GM21723 (cell line): ENCODE results near the gene TOMT.
"Not testable (repeated sequence)": the region's sequence is repeated elsewhere in the genome, so short reads cannot be mapped to it uniquely, and the experiment has no call there.

Experiments
- ATAC-seq: cut with Tn5 transposase; IDR thresholded peaks from one replicate; pipeline ENCODE4 v1.9.1; 2021; ENCODE audit warnings: mild to moderate bottlenecking, moderate library complexity; ENCODE audit not compliant: unreplicated experiment

TOMT gene

GRCh38 chr11:72123117-72123653, 17.5 kb downstream of the TOMT start:
- ATAC-seq, result no peak

- no peak for ATAC-seq
These were observed 18.3 kb downstream of the TOMT start for GRCh38 chr11:72124046-72124445.

GRCh38 chr11:72125956-72126355, 20.2 kb downstream of the TOMT start:
- no peak for ATAC-seq

GRCh38 chr11:72127923-72128322, 22.2 kb downstream of the TOMT start:
- no peak for ATAC-seq

- ATAC-seq, result no peak
These were observed 23.7 kb downstream of the TOMT start for GRCh38 chr11:72129381-72129780.

- no peak for ATAC-seq
These were observed 26.9 kb downstream of the TOMT start for GRCh38 chr11:72132646-72133045.

GRCh38 chr11:72135473-72135872, 29.7 kb downstream of the TOMT start, which contains the start of gene FOLR3:
FOLR3 (plus strand) TSS chr11:72135725; CDS start chr11:72135953, 228 bp downstream.
- not testable (repeated sequence) for ATAC-seq

GRCh38 chr11:72135891-72136683, 30.4 kb downstream of the TOMT start:
- no peak for ATAC-seq

DNA sequence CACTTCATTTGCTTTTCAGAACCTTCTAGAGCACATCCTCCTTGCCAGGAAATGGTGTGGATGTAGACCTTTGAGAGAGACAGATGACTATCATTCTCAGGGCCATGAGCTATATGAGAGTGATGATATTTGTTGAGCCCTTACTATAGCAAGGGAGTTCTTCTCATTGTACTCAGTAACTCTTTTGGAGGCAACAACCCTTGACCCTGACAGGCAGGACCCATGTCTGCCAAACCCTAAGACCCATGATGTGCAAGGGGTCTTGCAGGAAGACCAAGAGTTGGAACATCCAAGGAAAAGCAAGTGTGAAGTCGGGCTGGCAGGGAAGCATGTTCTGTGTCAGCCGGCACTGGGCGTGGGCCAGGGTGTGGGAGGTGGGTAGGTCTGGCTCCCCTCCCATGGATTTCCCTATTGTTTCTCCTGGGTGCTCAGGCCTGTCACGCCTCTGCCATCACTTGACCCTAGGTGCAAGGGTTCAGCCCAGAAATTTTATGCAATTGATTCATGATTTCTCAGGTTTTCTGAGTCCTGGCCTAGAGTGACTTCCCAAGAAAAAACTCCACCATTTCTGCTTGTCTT, 31.0 kb downstream of the TOMT start:
- ATAC-seq, result no peak

DNA sequence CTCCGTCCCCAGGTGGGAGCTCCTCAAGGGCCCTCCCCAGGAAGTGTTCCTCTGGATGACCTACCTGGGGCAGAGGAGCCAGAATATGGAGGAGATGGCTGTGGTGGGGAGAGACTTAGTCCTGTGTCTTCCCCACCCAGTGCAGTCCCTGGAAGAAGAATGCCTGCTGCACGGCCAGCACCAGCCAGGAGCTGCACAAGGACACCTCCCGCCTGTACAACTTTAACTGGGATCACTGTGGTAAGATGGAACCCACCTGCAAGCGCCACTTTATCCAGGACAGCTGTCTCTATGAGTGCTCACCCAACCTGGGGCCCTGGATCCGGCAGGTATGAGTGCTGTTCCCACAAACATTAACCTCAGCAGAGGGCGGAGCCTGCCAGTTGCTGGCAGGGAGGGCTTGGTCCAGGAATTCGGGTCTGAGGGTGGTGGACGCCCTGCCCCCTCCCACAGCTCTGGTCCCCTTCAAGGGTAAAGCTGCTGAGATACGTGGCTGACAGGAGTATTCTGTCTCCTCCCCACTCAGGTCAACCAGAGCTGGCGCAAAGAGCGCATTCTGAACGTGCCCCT, 33.2 kb downstream of the TOMT start:
- ATAC-seq, result no peak

- ATAC-seq, result no peak
These were observed 33.8 kb downstream of the TOMT start for GRCh38 chr11:72139500-72139899.

DNA sequence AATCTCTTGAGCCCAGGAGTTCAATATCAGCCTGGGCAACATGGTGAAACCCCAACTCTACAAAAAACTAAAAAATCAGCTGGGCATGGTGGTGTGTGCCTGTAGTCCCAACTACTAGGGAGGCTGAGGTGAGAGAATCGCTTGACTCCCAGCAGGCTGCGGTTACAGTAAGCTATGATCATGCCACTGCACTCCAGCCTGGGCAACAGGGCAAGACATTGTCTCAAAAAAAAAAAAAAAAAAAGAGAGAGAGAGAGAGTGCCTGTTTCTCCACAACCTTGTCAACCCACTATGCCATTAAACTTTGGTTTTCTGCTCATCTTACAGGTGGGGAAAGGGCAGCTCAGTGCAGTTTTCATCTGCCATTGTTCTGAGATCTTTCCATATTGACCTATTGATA, 34.9 kb downstream of the TOMT start:
- ATAC-seq, result no peak

DNA sequence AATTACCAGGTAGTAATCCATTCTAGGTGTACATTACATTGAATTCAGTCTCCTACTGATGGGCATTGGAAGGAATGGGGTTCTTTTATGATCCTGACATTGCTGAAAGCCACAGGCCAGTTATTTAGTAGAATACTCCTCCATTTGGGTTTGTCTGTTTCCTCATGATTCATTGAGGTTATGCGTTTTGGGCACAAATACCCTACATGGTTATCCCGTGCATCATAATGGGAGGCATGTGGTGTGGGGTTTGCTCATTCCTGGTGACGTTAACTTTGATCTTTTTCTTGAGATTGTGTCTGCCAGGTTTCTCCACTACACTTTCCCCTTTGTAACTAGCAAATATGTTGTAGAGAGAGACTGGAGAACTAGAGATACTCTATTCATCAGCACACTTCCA, 35.3 kb downstream of the TOMT start:
- ATAC-seq, result no peak

- not testable (repeated sequence) for ATAC-seq
These were observed 36.4 kb downstream of the TOMT start for GRCh38 chr11:72142086-72142485.

DNA sequence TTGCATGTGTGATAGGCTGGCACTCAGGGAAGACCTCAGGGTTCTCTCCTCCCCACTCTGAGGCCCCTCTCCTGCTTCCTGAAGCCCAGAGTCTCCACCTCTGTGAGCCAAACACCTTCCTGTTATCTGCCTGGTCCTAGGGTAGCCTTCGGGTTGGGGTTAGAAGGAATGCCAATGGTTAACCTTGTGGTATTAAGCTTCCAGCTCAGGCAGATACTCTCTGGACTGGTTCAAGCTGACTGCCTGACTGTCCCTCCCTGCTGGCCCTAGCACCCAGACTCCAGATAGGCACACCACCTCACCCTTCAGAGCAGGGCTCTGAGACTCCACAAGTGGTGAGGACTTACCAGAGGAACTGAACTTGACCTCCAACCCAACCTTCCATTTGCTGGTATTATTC, 36.8 kb downstream of the TOMT start:
- not testable (repeated sequence) for ATAC-seq

GRCh38 chr11:72144807-72145565, 39.3 kb downstream of the TOMT start:
- no peak for ATAC-seq

GRCh38 chr11:72146625-72147024, 40.9 kb downstream of the TOMT start:
- ATAC-seq, result no peak

GRCh38 chr11:72150882-72151281, 45.2 kb downstream of the TOMT start:
- no peak for ATAC-seq

GRCh38 chr11:72153874-72154273, 48.1 kb downstream of the TOMT start:
- ATAC-seq, result not testable (repeated sequence)

DNA sequence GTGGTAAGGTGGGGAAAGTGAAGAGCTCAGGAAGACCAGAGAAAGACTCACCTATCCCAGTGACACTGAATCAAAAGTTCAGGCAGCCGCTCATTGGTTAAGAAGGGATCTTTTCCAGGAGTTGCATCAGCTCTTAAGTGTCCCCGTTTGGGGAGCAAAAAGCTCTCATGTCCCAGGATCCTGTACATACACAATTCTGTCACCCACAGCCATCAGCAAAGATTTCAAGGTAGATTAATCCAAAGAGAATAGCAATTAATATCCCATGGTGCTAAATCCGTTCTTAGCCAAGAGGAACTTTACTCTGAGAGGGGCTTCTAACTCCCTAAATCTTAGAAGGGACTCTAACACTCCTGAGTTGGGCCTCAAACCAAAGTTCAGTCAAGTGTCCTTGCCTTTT, 49.1 kb downstream of the TOMT start:
- ATAC-seq, result no peak

DNA sequence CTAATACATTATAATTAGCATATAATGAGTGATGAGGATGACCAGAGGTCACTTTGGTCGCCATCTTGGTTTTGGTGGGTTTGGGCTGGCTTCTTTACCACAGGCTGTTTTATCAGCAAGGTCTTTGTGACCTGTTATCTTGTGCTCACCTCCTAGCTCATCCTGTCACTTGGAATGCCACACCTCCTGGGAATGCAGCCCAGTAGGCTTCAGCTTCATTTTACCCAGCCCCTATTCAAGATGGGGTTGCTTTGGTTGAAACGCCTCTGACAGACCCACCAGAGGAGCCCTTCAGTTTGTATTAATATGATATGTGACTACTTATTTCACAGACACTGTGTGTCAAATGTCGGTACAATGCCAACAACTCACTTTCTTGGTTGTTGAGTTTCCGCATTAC, 50.0 kb downstream of the TOMT start:
- ATAC-seq, result no peak
